Epidermal melanocyte (primary cell): ENCODE measurements around the gene DHRS1.

Experiments used
- DNase-seq: peaks from one replicate; pipeline ENCODE4 v3.0.0; 2011; ENCODE audit warnings: low spot score; ENCODE audit not compliant: insufficient read length

DHRS1 gene

DNA sequence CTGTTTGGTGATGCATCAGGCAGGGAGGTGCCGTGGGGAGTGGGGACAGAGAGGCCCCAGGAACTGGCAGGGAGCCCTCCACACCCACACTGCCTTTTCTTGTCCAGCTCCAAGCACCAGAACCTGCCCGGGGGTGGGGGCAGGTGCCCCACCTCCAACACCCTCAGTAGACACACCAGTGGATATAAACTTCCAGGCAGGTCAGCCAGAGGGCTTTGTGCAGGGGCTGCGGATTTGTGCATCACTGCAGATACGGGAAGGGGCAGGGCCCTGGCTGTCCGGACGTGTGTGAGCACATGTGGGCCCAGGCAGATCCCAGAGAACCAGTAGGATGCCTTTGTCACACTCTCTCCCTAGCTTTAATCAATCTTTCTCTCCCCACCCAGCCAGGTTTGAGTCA is 35.3 kb downstream of the DHRS1 start:
- no peak for DNase-seq

DNA sequence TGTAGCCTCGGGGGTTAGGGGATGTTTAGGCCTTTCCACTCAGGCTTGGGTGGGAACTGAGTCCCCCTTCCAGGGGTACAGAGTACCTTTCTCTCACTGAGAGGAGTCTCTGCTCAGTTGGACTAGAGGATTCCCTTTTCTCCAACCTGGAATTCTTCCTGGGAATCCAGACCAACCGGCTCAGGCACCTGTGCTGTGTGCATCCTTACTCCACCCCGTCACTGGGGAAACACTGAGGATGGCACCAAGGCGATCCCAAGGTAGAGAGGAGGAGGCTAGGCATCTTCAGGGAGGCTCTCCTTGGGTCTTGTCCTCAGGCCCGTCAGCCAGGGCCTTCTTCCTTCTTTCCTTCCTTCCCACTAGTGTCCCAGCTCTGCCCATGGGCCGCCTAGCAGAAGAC is 35.7 kb downstream of the DHRS1 start:
- no peak for DNase-seq

- DNase-seq: no peak
These were observed 36.5 kb downstream of the DHRS1 start, which contains the start of gene TGM1 for GRCh38 chr14:24262821-24263733. Gene TGM1, minus strand, starts transcription at chr14:24263177. Its CDS starts 825 bp downstream, at chr14:24262352.

- DNase-seq: no peak
These were observed 37.6 kb downstream of the DHRS1 start for GRCh38 chr14:24261969-24262327.

DNA sequence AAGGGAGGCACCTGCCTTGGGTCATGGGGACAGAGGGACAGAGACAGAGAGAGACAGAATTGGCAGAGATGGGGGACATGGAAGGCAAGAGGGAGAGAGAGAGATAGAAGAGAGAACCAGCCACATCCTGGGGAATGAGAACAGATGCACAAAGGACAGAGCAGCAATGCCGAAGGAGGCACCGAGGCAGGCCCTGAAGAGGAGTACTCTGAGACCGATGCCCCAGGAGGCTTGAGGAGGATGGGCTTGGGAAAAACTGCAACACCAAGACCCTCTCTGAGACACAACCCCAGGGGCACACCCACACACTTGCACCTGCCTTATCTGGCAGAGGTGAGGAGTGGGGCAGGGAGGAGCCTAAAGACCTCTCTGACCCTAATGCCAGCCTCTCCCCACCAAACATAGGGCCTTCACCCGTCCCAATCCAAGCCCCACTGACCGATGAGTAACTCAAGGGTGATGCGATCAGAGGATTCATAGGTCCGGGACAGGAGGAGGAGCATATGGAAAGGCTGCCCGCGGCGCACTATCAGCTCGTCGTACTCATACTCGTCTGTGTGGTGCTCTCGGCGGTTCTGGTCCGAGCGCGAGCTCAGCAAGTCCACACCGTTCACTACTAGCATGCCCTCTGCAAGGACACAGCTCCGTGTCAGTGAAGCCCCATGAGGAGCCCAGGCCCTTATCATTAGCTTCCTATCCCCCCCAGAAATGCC is 38.2 kb downstream of the DHRS1 start:
- no peak for DNase-seq

- DNase-seq: no peak
These were observed 38.8 kb downstream of the DHRS1 start for GRCh38 chr14:24260780-24261157.

DNA sequence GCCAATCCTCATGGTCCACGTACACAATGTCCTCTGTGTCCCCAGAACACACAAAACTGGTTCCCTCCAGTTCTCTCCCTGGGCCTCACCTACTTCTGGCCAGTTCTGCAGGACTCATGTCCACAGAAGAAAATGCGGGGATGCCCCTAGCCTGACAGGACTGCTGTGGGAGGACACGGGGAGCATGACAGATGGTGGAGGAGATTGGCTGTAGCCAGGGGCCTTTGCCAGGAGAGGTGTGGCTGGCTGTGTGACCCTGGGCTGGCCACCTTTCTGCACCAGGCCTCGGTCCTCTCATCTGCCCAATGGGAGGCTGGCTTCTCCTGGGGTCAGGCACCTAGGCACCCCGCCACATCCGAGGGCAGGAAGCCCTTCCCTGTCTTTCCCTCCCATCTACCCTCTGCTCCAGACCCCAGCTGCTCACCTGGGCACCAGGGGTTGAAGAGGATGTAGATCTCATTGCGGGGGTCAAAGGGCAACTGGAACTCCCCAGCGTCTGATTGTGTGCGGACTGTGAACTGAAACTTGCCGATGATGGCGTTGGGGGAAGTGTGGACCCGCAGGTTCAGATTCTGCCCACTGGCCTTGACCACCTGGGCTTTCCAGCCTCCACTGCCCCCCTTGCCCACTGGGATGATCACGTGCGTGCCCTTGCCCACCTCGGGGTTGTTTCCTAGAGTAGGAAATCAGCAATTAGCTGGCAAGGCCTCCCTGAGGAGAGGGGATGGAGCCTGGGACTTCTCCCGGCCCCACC is 39.4 kb downstream of the DHRS1 start:
- DNase-seq: no peak

DNA sequence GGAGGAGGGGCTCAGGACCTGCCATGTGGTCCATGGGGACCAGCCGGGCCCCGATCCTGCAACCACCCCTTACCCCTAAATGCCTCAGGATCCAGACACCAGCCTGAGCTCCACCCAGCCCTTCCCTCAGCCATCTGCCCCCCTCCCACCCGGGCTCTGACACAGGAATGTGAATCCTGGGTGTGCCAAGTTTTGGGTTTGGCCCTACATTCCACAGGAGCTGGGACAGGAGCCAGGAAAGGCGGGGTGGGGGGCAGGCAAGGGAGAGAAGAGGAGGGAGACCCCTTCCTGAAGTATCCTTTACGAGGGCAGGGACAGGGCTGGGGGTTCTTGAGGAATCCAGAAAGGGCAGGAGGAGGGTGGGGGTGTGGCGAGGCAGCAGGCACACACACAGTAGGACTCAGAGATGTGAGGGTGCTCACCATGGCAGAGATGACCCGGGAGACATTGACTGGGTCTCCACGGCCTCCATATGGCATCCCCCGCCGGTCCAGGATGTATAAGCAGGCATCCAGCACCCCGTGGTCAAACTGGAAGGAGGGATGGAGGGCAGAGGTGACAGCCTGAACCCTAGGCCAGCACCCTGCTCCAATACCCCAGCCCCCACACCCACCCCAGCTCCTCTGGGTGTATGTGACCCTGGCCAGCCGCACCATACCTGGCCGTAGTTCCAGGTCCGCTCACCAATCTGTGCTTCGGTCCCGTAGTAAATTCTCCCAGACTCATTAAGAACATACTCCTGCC is 40.1 kb downstream of the DHRS1 start:
- no peak for DNase-seq

GRCh38 chr14:24258548-24259265 is 40.9 kb downstream of the DHRS1 start:
- no peak for DNase-seq

- no peak for DNase-seq
These were observed 41.5 kb downstream of the DHRS1 start for GRCh38 chr14:24258119-24258518.

DNA sequence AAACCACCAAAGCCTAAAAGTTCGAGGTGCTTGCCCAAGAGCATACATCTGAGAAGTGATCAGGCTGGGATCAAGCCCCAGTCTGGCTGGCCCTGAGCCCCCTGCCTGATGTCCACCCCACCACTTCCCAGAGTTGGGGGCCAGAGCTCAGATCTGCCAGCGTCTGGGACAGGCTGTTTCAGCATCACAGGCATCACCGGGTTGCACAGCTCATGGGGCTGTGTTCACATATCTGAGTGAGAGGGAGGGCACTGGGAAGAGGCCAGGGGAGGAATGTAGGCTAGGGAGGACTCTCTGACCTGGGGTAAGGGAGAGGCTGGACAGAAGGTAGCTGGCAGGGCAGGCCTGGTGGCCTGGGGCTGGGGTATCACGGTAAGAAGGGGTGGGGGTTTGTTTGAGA is 42.6 kb downstream of the DHRS1 start:
- DNase-seq: no peak

DNA sequence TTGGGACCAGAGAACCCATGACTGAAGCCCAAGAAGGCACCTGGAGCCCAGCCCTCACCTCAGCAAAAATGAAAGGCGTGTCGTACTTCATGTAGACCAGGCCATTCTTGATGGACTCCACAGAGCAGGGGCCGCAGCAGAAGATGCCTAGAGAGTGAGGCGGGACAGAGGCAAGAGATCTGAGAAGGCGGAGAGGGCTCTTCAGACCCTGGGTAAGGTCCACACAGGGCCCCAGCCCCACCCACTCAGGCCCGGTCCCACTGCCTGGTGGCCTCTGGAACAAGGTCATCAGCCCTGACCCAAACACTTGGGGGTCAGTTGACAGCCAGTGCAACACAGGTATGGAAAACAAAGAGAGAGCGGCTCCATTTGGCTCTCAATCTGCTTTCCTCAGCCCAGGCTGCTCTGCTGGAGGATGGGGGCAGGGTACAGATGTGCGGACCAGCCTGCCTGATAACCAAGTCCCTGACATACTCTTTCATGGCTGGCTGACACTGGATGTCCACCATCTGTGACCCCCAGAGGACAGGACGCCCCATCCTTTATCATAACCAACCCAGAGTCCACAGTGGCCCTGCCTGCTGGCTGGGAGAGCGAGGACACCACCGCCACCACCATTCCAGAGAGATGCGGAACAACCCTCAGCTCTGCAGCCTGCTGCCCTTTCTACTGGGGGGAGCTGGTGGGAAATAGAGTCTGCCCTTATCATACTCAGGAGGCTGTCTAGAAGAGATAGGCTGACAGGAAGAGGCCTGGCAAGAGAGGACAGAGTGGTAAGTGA is 43.5 kb downstream of the DHRS1 start:
- DNase-seq: no peak

- no peak for DNase-seq
These were observed 44.1 kb downstream of the DHRS1 start for GRCh38 chr14:24255438-24255837.

DNA sequence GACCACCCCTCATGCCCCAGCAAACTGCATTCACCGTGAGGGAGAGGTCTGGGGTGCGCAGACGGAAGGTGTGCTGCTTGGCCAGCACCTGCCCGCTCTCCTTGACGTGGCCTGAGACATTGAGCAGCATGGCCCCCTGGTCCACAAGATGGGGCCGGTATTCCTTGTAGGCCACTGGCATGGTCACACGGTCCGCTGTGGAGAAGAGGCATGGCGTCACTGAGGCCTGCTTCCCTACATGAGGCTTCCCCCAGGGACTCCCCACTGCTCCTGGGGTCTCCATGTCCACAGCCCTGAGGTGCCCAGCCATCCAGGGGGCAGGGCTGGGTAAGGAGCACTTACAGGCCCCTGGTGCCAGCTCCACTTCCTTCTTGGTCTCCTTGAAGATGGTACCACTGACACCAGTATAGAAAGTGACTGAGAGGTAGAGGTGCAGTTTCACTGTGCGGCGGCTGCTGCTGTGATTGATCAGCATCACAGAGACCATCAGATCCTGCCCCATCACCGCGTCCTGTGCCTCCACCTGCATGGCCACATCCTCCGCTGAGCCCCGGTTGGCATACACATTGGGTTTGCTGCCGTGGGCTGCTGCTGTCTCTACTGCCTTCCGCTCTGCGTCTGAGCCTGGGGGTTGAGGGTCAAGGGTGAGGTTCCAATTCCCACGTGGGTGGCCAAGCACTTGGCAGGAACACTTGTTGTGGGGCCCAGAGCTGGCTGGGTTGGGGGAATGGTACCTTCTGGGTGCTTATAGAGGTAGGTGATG is 44.8 kb downstream of the DHRS1 start:
- DNase-seq: no peak

DNA sequence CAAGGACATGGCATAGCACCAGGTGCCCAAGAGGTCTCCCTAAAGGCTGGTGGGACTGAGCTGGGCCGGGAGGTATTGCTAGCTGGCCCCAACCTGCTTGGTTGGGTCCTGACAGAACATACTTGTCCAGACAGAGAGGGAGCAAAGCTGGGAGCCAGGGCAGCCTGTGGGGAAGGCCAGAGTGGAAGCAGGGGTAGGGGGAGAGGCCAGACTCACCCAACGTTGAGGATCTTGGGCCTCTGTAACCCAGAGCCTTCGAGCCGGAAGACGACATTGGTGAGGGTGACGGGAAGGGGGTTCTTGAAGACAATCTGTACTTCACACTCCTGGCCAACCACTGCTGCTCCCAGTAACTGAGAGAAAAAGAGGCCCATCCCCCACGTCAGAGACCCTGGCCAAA is 45.6 kb downstream of the DHRS1 start:
- DNase-seq: no peak

- DNase-seq: no peak
These were observed 47.1 kb downstream of the DHRS1 start for GRCh38 chr14:24252289-24253124.

DNA sequence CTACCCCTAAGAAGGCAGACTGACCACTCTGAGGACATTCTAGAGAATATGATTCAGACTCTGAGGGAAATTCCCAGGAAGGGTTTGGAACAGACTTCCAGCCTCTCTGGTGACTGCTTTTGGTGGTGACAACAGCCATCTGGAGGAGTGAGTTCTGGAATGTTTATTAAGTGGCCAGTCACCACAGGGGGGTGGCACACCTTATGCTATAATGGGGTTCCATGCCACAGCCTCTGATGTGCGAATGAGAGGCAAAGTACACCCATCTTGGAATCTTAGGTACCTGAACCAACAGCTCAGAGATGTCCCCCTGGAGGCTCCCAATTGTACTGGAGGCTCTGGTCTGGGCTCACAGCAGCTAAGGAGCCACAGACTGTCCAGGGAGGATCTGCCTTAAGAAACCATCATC is 47.7 kb downstream of the DHRS1 start:
- DNase-seq: no peak

DNA sequence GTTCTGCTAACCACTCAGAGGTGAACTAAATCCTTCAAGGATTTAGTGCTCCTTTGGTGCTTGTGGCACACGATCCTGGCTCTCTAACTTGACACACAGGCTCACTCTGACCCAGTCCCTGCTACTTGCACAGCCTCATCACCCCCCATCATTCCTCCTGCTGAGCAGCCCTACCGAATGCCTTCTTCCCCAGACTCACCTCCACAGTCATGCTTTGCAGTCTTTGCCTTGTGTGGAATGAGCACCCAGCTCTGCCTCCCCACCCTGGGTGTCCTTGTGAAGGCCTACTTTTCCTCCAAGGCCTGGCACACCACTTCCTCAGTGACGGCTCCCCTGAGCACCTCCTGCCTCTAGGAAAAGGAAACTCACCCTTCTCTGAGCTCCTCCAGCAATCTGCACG is 49.2 kb downstream of the DHRS1 start:
- DNase-seq: no peak
